Endothelial cell of umbilical vein (primary cell): Measurements from ENCODE around the gene ATXN1. TPM values are rescaled to one million over a fixed set of nuclear protein-coding genes. Genes with fewer than 3 reads are reported as not detected.

Source experiments
- BruUV-seq: library from RNA; stranded (reverse); fragments of 400-500 nt; replicated peaks from 2 replicates; lab custom pipeline; 2021; lab: Mats Ljungman, UMichigan
- CTCF ChIA-PET: fragments of 300-600, 350-600 bp; sonication (Branson Sonifier 250); formaldehyde crosslinking; loops from one replicate; lab custom pipeline; 2021; ENCODE audit warnings: antibody characterized with exemption, inconsistent platforms; lab: Charles Lee
- POLR2A ChIA-PET: fragments of 300-600, 350-600 bp; sonication (Branson Sonifier 250); formaldehyde crosslinking; loops from one replicate; lab custom pipeline; 2021; ENCODE audit warnings: antibody characterized with exemption, inconsistent platforms; lab: Charles Lee
- DNase-seq: peaks from one replicate; pipeline ENCODE4 v3.0.0-alpha.2; 2011; ENCODE audit warnings: low read depth, low spot score
- FAIRE-seq: peaks from 2 replicates; lab custom pipeline; 2011; peaks lifted over from hg19 to GRCh38; lab: Jason Lieb, UNC
- H2AFZ ChIP-seq: 2 replicates; pipeline ENCODE4 v1.6.0; 2012; ENCODE audit warnings: low read depth, low read length, control low read depth, inconsistent platforms
- H3K27ac ChIP-seq: 2 replicates; pipeline ENCODE4 v1.5.1; 2011; ENCODE audit warnings: low read depth, mild to moderate bottlenecking, control low read depth, low read length, moderate library complexity; ENCODE audit not compliant: insufficient read depth
- H3K27me3 ChIP-seq, 2 experiments: 2 replicates each; pipeline versions ENCODE4 v1.6.0 to v1.6.1; 2011; ENCODE audit warnings: low read length in 2 of 2, mixed read lengths in 1 of 2; ENCODE audit not compliant: control insufficient read depth in 2 of 2, insufficient read depth in 2 of 2
- H3K36me3 ChIP-seq, 2 experiments: 2 replicates in 1 of 2; 3 replicates in 1 of 2; pipeline ENCODE4 v1.5.1; 2011; ENCODE audit warnings: low read length in 2 of 2, mild to moderate bottlenecking in 1 of 2, moderate library complexity in 1 of 2; ENCODE audit not compliant: control insufficient read depth in 2 of 2, insufficient read depth in 2 of 2; ENCODE audit errors: extremely low read depth in 1 of 2
- H3K4me1 ChIP-seq: 3 replicates; pipeline ENCODE4 v1.5.1; 2011; ENCODE audit warnings: mild to moderate bottlenecking, low read length; ENCODE audit not compliant: control insufficient read depth, insufficient read depth; ENCODE audit errors: extremely low read depth
- H3K4me2 ChIP-seq: 2 replicates; pipeline ENCODE4 v1.6.1; 2011; ENCODE audit warnings: low read length, control low read depth, mixed read lengths; ENCODE audit not compliant: insufficient read depth
- H3K4me3 ChIP-seq, 3 experiments: fragments of 200-600 bp in 1 of 3; sonication (generic), shearing (Covaris generic) in 1 of 3; replicated peaks in 1 of 3; 2 replicates each; pipeline ENCODE4 v1.5.1; 2011 to 2016; ENCODE audit warnings: control low read depth in 3 of 3, low read length in 3 of 3, mild to moderate bottlenecking in 2 of 3, inconsistent platforms in 1 of 3, low read depth in 1 of 3, moderate library complexity in 1 of 3; ENCODE audit not compliant: insufficient read depth in 1 of 3
- H3K79me2 ChIP-seq: 2 replicates; pipeline ENCODE4 v1.6.0; 2012; ENCODE audit warnings: low read length, inconsistent platforms; ENCODE audit not compliant: control insufficient read depth, insufficient read depth
- H3K9ac ChIP-seq: replicated peaks from 2 replicates; pipeline ENCODE3; 2011; ENCODE audit warnings: low read length, control low read depth; ENCODE audit not compliant: insufficient read depth; ENCODE audit errors: extremely low read depth
- H3K9me1 ChIP-seq: replicated peaks from 3 replicates; pipeline ENCODE4 v1.6.0; 2011; ENCODE audit warnings: mild to moderate bottlenecking, low read length; ENCODE audit not compliant: control insufficient read depth, insufficient read depth; ENCODE audit errors: extremely low read depth
- H3K9me3 ChIP-seq: replicated peaks from 2 replicates; pipeline ENCODE4 v1.5.1; 2012; ENCODE audit warnings: low read length, inconsistent platforms; ENCODE audit not compliant: control insufficient read depth, insufficient read depth
- H4K20me1 ChIP-seq: replicated peaks from 2 replicates; pipeline ENCODE3; 2011; ENCODE audit warnings: mild to moderate bottlenecking, low read length; ENCODE audit not compliant: control insufficient read depth, insufficient read depth; ENCODE audit errors: extremely low read depth
- CTCF ChIP-seq, 2 donors: IDR thresholded peaks; 1 replicate in 1 of 2; 2 replicates in 1 of 2; pipeline ENCODE4 v1.5.1; 2011; ENCODE audit warnings: low read length in 2 of 2, mild to moderate bottlenecking in 2 of 2, moderate library complexity in 2 of 2, control low read depth in 1 of 2, inconsistent platforms in 1 of 2, low read depth in 1 of 2; ENCODE audit not compliant: insufficient read depth in 1 of 2; ENCODE audit errors: extremely low read depth in 1 of 2
- EZH2 ChIP-seq: IDR thresholded peaks from 2 replicates; pipeline ENCODE4 v1.6.1; 2012; ENCODE audit warnings: borderline replicate concordance, low read depth, mild to moderate bottlenecking, moderate library complexity, low read length, inconsistent platforms; ENCODE audit not compliant: severe bottlenecking
- FOS ChIP-seq: IDR thresholded peaks from 2 replicates; pipeline ENCODE4 v1.6.1; 2011; ENCODE audit warnings: mild to moderate bottlenecking, low read length, moderate library complexity, borderline replicate concordance; ENCODE audit not compliant: insufficient read depth
- GATA2 ChIP-seq: IDR thresholded peaks from 2 replicates; pipeline ENCODE4 v1.7.0; 2011; ENCODE audit warnings: low read depth, mild to moderate bottlenecking, moderate library complexity, mixed read lengths, low read length; ENCODE audit not compliant: insufficient read length, insufficient read depth
- JUN ChIP-seq: IDR thresholded peaks from 2 replicates; pipeline ENCODE4 v1.6.1; 2011; ENCODE audit warnings: borderline replicate concordance, low read depth; ENCODE audit not compliant: insufficient read length, insufficient read depth
- MAX ChIP-seq: IDR thresholded peaks from 2 replicates; pipeline ENCODE4 v1.6.1; 2011; ENCODE audit not compliant: insufficient read depth, insufficient read length
- MYC ChIP-seq: IDR thresholded peaks from one replicate; pipeline ENCODE4 v1.6.1; 2011; ENCODE audit warnings: mild to moderate bottlenecking, low read depth, low read length
- POLR2A ChIP-seq: IDR thresholded peaks from 2 replicates; pipeline ENCODE4 v1.6.1; 2012; ENCODE audit warnings: low read depth, mild to moderate bottlenecking, control low read depth, low read length
- POLR2AphosphoS5 ChIP-seq: IDR thresholded peaks from 2 replicates; pipeline ENCODE4 v1.6.1; 2012; ENCODE audit warnings: low read depth, mild to moderate bottlenecking, control low read depth, low read length, moderate library complexity; ENCODE audit not compliant: insufficient read depth
- dilution Hi-C: fragments of 300-500 bp; cut with MboI; formaldehyde crosslinking; loops from one replicate; pipeline ENCODE4 v1.15.0; 2019; ENCODE audit warnings: low sequenced_read_pairs; ENCODE audit not compliant: extremely low pct_ligation_motif_present
- intact Hi-C: fragments of 100-400 bp; cut with micrococcal nuclease; formaldehyde crosslinking; loops from one replicate; pipeline ENCODE4 v1.10.0; 2022
- polyA plus RNA-seq, 4 experiments: library from polyadenylated mRNA; depleted of rRNA in 3 of 4; stranded (reverse) in 3 of 4; unstranded in 1 of 4; fragments of >200 nt; gene quantifications; 2 replicates each; pipeline versions ENCODE4 v1.2.1 to v1.2.3, GENCODE V29; 2011 to 2012; ENCODE audit warnings: missing spikeins in 1 of 4
- total RNA-seq: library from RNA; stranded (reverse); gene quantifications from 2 replicates; pipeline ENCODE4 v1.2.3, GENCODE V29; 2021

Gene ATXN1
- total and polyA plus RNA-seq, 2 donors (not counting 3 experiments of a cell fraction or from before 2014, with no cell fraction given) = 16.4 to 33.0 TPM

- DNase-seq = no peak
- POLR2A ChIA-PET = no interaction called here
- dilution Hi-C loops = no loop called here
- CTCF ChIA-PET = interaction anchor here (1.0 to 4.2 kb wide), 8 partner anchors 10 to 436 kb away, joined by 3 to 92 read pairs (median 20); partner anchors contain the start of gene ATXN1
- H3K9me1 ChIP-seq = no peaks in the 10 kb centered on the region
- H3K79me2 ChIP-seq = no peaks in the 10 kb centered on the region
- no peak overlapping the region for H3K4me2 ChIP-seq
- TF ChIP-seq CTCF (IDR thresholded peaks at IDR 0.05; ENCODE audit: extremely low read depth in 1 of 2, insufficient read depth in 1 of 2, low read depth in 1 of 2, low read length in 2 of 2) (no peak), MYC (no peak), EZH2 (no peak), POLR2A (no peak), GATA2 (no peak), FOS (no peak), MAX (no peak), JUN (no peak), POLR2AphosphoS5 (no peak)
- no peak overlapping the region for H3K9ac ChIP-seq
- H3K27me3 ChIP-seq = no peaks in the 10 kb centered on the region
- no peak overlapping the region for H3K4me3 ChIP-seq
- H3K4me1 ChIP-seq = peaks cover 46% of the 10 kb centered on the region
- no peak overlapping the region for H3K27ac ChIP-seq
- no peaks in the 10 kb centered on the region for H3K36me3 ChIP-seq
- FAIRE-seq = no peak
- H4K20me1 ChIP-seq = no peaks in the 10 kb centered on the region
- no TSS peak for BruUV-seq
- intact Hi-C loops = loop anchor here (5.0 kb wide), 2 partner anchors 117 to 753 kb away; no protein-coding TSS in a partner anchor
- H3K9me3 ChIP-seq = no peaks in the 10 kb centered on the region
- H2AFZ ChIP-seq = no peak overlapping the region
These were observed 426.6 kb downstream of the ATXN1 start for GRCh38 chr6:16334671-16335070.
